Esophagus muscularis mucosa (tissue), 4 donors: Measurements from ENCODE around the gene BNIP3. TPM values are rescaled to one million over a fixed set of nuclear protein-coding genes. Genes with fewer than 3 reads are reported as not detected.
"Not testable (repeated sequence)": the region's sequence is repeated elsewhere in the genome, so short reads cannot be mapped to it uniquely, and the experiment has no call there.

Experiments
- DNase-seq: peaks from one replicate; pipeline ENCODE4 v3.0.0-alpha.2; 2017; ENCODE audit errors: extremely low spot score
- H3K27ac ChIP-seq, 4 donors: fragments of 200-600 bp; sonication (generic); replicated peaks in 1 of 4; 1 replicate in 3 of 4; 2 replicates in 1 of 4; pipeline ENCODE4 v1.5.1; 2016 to 2019; ENCODE audit warnings: mild to moderate bottlenecking in 1 of 4
- H3K27me3 ChIP-seq, 4 donors: fragments of 200-600 bp; sonication (generic); one replicate each; pipeline versions ENCODE4 v1.5.1 to v1.6.0; 2016 to 2019
- H3K36me3 ChIP-seq, 4 donors: fragments of 200-600 bp; sonication (generic); one replicate each; pipeline ENCODE4 v1.5.1; 2016 to 2019
- H3K4me1 ChIP-seq, 4 donors: fragments of 200-600 bp; sonication (generic); one replicate each; pipeline ENCODE4 v1.5.1; 2016 to 2019
- H3K4me3 ChIP-seq, 4 donors: fragments of 200-600 bp; sonication (generic); 1 replicate in 2 of 4; 2 replicates in 2 of 4; pipeline ENCODE4 v1.5.1; 2016 to 2019; ENCODE audit warnings: mild to moderate bottlenecking in 4 of 4, moderate library complexity in 1 of 4
- H3K9me3 ChIP-seq, 4 donors: fragments of 200-600 bp; sonication (generic); 1 replicate in 3 of 4; 2 replicates in 1 of 4; pipeline ENCODE4 v1.5.1; 2016 to 2019
- CTCF ChIP-seq, 3 experiments: fragments of 200-600 bp in 2 of 3; fragments of 450-650 bp in 1 of 3; sonication (generic) in 2 of 3; IDR thresholded peaks; one replicate each; pipeline ENCODE4 v1.5.1; 2017 to 2019; ENCODE audit warnings: antibody characterized with exemption in 3 of 3, mild to moderate bottlenecking in 2 of 3, moderate library complexity in 1 of 3
- EP300 ChIP-seq: sonication (generic); formaldehyde crosslinking; IDR thresholded peaks from one replicate; pipeline ENCODE4 v1.6.1; 2017; ENCODE audit warnings: antibody characterized with exemption
- POLR2A ChIP-seq: fragments of 450-650 bp; IDR thresholded peaks from one replicate; pipeline ENCODE4 v1.6.1; 2017; ENCODE audit warnings: antibody characterized with exemption, moderate library complexity, mild to moderate bottlenecking, low read depth
- POLR2AphosphoS5 ChIP-seq, 2 donors: sonication (generic); formaldehyde crosslinking; IDR thresholded peaks; one replicate each; pipeline ENCODE4 v1.6.1; 2017; ENCODE audit warnings: antibody characterized with exemption in 2 of 2
- WGBS: methylation state at CpG from one replicate; pipeline ENCODE4 v1.1.5; 2018; 5-methylcytosine and 5-hydroxymethylcytosine counted together
- intact Hi-C: fragments of 100-400 bp; cut with DNase I; formaldehyde crosslinking; loops from one replicate; pipeline ENCODE4 v1.15.1; 2023
- total RNA-seq, 4 donors: library from RNA; depleted of rRNA; stranded (reverse); fragments of >200 nt; gene quantifications; one replicate each; pipeline versions ENCODE4 v1.1.0 to v1.2.1, GENCODE V29; 2016

BNIP3 gene
- total RNA-seq, 4 donors from 2014 or later: 51.4 to 68.9 (median 62.6) TPM

DNA sequence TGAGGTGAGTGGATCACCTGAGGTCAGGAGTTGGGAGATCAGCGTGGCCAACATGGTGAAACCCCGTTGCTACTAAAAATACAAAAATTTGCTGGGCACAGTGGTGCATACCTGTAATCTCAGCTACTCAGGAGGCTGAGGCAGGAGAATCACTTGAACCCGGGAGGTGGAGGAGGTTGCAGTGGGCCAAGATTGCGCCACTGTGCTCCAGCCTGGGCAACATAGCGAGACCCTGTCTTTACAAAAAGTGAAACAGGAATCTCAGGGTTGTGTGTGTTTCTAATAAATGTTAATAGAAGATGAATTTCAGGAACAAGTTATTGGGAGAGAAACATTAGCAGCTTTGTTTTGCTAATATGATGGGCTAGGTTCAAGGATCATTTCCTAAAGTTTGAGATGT is 61.0 kb downstream of the BNIP3 start:
- H3K4me1 ChIP-seq: peaks cover 10 to 33% (median 14%) of the 10 kb centered on the region in 4 donors
- peaks cover 0 to 11% (median 0%) of the 10 kb centered on the region in 4 donors for H3K9me3 ChIP-seq
- TF ChIP-seq EP300 (no peak), POLR2A (no peak), CTCF (IDR thresholded peaks at IDR 0.05) (no peak)
- intact Hi-C loops: no loop called here
- WGBS: 92% methylated on average over 5 of the region's 5 CpGs
- no peaks in the 10 kb centered on the region for H3K36me3 ChIP-seq
- no peak for DNase-seq
- no peaks in the 10 kb centered on the region for H3K27me3 ChIP-seq
- no peak overlapping the region for H3K4me3 ChIP-seq
- no peak overlapping the region for H3K27ac ChIP-seq

- Histone ChIP-seq H3K27me3 (no peaks in the 10 kb centered on the region), H3K9me3 (peaks cover 0 to 6% (median 0%) of the 10 kb centered on the region in 4 donors), H3K27ac (no peak overlapping the region), H3K4me3 (no peak overlapping the region), H3K4me1 (peaks cover 12 to 34% (median 19%) of the 10 kb centered on the region in 4 donors), H3K36me3 (no peaks in the 10 kb centered on the region)
- no peak for DNase-seq
- intact Hi-C loops: no loop called here
- no peak for TF ChIP-seq POLR2A
- no peak for TF ChIP-seq CTCF (IDR thresholded peaks at IDR 0.05)
- no peak for TF ChIP-seq EP300
- no peak for TF ChIP-seq POLR2AphosphoS5 (IDR thresholded peaks at IDR 0.05)
- 87% methylated on average over 11 of the region's 11 CpGs for WGBS
These were observed 61.6 kb downstream of the BNIP3 start for GRCh38 chr10:131920151-131920550.

GRCh38 chr10:131919461-131919860 is 62.3 kb downstream of the BNIP3 start:
- DNase-seq, H3K9me3 ChIP-seq, H3K27ac ChIP-seq, H3K27me3 ChIP-seq, H3K36me3 ChIP-seq, intact Hi-C loops, H3K4me3 ChIP-seq: not testable (repeated sequence)
- H3K4me1 ChIP-seq: peaks cover 12 to 34% (median 22%) of the 10 kb centered on the region in 4 donors
- 90% methylated on average over 14 of the region's 14 CpGs for WGBS

Other genes with a start within 250 kb of the BNIP3 start
- 10 to 100 TPM; 38.2 to 49.7 (median 41.0) TPM for gene PPP2R2D, start 80.9 kb downstream of the BNIP3 start, total RNA-seq
- 1 to 10 TPM in 2 of 4 donors, under 1 TPM in 2; 0.66 to 1.6 (median 0.97) TPM for gene JAKMIP3, start 84.0 kb upstream of the BNIP3 start, total RNA-seq
- gene DPYSL4, start 205.0 kb upstream of the BNIP3 start, total RNA-seq: 1 to 10 TPM in 3 of 4 donors, under 1 TPM in 1; 0.42 to 4.5 (median 1.9) TPM